HuH-7.5 (cell line): ENCODE measurements around the gene ACTN1.

Source experiments
- DNase-seq: peaks from one replicate; pipeline ENCODE4 v3.0.0; 2011; ENCODE audit warnings: low spot score

Gene ACTN1

DNA sequence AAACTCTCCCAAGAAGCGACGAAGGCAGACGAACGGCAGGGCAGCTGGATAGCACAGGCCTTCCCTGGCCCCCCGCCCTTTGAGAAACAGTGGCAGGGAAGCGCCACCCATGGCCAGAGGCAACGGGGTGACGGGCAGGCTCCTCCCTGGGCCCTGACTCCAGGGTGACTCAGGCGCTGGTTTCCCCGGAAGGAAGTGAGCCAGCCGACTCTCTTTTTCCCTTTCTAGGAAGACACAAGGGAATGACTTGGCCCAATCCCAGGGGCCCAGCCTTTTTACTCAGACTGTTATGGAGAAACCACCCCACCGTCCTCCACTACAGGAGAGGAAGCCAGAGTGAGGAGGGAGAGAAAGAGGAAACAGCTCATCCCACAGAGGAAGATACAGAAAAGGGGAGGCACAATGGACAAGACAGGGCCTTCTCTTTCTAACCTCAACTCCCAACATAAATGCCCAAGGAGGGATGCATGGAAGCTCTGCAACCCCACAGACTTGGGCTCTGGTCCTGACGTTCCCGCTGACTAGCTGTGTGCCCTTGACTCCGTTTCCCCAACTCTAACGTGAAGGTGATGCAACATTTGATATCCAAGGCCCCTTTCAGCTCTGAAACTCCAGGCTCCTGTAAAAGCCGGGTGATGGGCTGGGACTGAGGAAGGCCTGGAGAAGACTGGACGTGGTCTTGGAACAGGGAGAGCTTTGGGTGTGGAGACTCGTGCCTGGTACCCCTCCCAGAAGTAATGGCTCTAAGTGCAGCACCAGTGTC lies 27.9 kb downstream of the ACTN1 start:
- DNase-seq: no peak

DNA sequence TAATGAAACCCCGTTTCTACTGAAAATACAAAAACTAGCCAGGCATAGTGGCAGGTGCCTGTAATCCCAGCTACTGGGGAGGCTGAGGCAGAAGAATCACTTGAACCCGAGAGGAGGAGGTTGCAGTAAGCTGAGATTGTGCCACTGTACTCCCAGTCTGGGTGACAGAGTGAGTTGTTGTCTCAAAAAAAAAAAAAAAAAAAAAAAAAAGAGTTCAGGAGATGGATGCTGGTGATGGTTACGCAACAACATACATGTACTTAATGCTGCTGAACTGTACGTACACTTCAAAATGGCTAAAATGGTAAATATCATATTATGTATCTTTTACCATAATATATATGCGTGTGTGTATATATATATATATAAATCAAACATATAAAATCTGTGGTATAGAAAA lies 29.0 kb downstream of the ACTN1 start:
- no peak for DNase-seq

DNA sequence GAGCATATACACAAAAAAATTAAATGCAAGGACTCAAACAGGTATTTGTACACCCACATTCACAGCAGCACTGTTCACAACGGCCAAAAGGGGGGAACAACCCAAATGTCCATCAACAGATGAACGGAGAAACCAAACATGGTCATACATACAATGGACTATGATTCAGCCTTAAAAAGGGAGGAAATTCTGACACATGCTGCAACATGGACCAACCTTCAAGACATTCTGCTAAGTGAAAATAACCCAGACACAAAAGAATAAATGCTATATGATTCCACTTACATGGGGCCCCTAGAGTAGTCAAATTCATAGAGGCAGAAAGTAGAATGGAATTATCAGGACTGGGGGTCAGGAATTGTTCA lies 29.5 kb downstream of the ACTN1 start:
- DNase-seq: no peak

DNA sequence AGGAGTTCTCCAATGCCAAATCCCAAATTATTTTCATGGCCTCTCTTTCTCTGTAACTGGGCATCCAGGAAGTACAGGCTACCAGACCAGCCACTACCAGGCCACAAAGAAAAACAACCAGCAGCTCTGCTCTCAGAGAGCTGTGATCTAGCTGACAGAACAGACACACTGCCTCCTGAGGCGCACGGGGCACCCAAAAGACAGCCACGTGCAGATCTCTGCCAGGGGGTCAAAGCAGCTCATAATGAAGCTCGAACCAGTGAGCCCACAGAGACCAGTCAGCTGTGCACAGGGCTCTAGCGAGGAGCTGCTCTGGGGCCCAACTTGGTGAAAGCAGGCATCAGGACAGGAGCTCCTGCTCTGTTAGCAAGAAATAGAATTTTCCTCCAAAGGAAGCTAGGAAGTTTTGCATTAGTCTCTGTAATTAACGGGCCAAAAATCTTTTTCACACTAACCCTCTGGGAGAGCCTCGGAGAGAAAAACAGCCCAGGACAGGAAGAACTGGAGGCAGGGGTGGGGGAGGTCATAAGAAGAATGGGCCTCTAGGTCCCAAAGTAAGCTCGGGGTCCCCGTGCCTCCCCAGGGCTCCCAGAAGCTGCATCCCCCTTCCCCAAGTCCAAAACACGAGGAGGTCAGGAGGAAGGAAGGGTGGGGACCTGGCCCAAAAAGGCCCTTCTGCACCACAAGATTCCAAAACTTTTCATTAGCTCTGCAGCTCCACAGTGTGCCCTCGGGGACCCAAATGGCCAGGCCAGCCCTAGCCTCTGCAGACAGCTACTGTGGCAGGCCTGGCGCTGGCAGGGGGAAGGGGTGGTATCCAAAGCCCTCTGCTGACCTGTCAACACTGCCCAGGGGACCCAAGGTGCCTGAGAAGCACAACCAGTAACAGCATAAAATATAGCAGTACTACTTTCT lies 30.2 kb downstream of the ACTN1 start:
- DNase-seq: no peak

DNA sequence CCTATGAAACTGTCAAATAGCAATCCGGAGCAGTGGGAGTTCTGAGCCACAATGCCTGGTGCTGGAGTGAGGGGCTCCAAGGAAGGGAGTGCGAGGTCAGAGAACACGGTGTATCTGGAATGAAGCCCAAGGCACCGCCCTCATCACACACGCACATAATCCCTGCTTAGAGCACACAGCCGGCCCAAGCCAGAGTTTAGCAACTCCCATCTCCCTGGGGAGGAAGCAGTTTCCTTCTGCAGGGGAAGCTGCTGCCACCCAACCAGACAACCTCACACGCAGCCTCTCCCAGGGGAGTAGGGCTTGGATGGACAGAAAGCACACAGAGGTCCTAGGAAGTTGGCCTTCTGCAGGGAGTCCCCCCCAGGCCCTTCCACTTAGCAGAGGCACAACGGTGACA lies 31.3 kb downstream of the ACTN1 start:
- no peak for DNase-seq

DNA sequence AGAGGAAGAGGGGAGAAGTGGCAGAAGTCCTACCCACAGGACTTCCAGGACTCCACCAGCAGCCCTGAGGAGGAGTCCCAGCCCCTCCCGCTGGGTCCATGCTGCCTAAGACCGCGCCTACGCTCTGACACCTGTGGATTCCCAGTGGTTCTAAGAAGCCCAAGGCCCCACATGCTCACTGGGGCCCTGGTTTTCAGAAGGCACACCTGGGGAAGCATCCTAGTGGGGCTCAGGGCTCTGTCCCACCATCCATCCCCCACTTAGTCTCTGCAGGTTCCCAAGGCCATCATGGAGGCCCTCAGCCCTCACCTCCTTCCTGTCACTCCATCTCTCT lies 32.6 kb downstream of the ACTN1 start:
- no peak for DNase-seq

DNA sequence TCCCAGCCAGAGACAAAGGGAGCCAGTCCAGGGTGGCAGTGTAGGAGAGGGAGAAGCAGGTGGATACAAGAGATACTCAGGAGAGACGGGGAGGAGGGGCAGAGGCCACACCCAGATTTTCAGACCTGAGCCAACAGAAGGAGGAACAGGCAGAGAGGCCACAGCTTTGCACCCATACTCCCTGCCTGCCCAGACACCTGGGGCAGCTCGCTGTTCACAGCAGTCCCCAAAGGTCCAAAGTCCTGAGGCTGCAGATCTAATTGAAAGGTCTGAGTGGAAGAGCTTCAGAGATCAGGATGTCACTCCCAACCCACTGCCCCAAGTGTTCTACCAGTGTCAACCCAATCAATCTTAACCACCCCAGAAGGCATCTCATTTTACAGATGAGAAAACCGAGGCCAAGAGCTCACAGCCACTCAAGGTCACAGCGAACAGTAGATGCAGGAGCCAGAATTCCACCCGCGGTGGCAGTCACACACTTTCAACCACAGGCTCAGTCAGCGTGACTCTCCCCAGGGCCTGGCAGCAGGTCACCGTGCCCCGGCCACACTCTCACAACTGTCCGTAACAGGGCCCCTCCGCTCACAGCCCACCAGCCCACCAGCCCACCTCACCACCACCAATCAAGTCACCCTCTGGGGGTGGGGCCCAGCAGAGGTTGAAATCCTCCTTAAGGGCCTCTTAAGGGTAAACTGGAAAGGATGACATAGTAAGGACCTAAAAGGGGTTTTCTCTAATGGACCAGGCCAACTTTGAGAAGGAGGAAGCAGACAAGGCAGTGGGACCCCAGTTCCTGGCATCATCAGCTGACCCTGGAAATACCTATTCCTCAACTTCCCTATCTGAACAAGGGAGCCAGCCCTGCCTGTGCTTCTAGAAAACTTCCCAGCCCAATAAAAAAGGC lies 33.3 kb downstream of the ACTN1 start:
- DNase-seq: no peak

DNA sequence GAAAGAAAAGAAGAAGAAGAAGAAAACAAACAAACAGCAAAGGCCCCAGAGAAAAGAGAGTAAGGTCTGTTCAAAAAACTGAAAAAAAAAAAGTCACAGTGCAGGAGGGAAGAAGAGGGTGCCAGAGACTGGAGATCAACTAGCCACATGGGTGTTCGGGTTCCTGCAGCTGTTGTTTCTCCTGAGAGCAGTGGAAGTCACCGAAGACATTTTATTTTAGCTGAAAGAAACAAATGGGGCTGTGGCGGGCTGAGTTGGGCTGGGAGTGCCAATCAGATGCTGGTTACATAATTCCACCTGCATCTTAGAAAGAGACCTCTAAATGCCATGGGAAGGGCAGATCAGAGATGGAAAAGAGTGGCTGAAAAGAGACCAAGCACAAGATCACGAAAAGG lies 33.9 kb downstream of the ACTN1 start:
- no peak for DNase-seq

DNA sequence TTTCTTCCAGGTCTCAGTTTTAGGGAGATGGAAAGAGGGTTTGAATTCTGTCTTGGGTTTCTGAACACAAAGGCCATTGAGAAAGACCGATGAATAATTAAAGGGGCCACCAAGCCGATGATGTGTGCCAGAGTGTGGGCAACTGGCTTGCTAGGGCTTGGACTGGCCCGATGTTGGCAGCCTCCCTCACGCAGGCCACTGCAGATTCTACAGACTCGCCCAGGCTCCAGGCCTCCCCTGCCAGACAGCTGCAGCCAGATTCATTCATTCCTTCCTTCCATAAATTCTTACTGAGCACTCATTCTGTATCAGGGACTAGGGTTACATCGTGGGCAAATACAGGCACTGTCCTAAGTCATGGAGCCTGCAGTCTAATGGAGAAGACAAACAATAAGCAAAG lies 34.9 kb downstream of the ACTN1 start:
- DNase-seq: no peak

DNA sequence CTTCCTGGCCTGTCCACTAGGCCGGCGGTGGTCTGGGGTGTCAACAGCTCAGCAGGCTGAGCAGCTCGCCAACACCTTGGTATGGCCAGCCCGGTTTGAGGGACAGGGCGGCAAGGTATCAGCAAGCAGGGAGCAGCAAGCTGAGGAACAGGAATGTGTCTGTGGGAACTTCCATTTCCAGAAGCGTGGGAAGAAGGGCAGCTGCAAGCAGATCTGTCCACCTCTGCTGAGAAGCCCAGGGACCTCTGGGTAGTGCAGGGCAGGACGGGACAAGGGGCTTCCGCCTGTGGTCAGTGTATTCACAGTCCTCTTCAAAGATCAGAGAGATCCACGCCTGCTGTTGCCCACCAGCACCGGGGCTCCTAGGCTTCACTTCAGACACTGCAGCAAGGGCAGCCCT lies 36.0 kb downstream of the ACTN1 start:
- DNase-seq: no peak

DNA sequence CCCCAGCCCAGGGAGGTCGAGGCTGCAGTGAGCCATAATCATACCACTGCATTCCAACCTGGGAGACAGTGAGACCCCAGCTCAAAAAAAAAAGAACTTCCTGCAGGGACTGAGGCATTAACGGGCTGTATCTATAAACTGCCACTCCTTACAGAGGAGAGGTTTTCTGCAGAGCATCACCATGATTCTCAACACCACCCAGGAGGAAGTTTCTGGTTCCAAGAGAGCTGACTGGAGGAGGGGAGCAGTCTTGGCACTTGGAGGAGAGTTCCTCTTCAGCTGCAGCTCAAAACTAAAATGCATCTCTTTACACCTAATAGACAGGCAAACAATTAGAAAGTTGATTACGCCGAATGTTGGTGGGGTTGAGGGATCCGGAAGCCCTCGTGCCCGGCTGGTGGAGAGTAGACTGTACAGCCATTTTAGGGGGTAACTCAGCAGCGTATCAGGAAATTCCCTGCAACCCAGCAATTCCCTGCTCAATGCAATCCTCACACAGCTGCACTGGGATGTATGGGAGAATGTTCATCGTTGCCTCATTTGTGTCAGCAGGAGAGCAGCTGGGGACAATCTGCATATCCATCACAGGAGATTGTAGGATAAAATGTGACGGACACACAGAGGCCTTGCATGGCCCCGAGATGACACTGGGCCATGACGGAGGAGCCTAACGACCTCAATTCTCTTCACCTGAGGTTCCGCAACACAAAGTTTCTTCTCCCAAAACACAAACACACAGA lies 36.6 kb downstream of the ACTN1 start:
- no peak for DNase-seq

DNA sequence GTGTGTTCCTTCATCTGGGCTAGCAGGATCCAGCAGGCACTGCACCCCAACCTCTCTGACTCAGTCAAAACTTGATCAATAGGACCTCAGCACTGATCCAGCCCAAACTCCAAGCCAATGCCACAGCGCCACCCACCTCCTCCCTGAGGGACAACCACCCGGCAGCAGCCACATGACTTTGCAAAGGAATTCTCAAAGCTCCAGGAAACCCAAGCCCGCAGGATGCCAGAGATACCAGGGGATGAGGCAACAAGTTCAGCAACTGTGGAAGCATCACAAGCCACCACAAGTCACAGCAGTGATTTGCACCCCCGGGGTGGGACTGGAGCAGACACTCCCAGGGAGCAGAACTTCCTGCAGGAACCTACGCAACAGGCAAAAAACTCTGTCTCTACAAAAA lies 37.3 kb downstream of the ACTN1 start:
- no peak for DNase-seq

DNA sequence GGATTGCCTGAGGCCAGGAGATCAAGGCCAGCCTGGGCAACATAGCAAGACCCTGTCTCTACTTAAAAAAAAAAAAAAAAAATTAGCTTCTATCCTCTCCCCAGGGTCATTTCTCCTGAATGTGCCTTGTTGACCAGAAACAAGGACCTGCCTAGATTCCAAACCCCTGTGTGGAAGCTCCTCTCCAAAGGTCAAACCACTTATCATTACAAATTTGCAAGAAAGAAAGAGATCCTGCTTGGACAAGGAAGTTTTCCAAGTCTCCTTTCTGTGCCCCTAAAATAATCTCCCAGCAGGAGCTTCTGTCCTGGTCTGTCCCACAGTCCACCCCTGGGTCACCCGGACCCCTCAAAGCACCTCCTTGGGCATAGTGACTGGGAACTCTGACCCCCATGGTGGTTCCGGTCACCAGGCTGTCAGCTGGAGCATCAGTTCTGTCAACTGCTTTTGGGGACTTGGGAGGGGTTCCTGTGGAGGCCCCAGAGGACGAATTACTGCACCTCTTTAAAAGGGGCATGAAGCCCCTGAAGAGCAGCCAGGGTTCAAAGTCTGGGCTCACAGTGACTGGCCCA lies 38.4 kb downstream of the ACTN1 start:
- no peak for DNase-seq

DNA sequence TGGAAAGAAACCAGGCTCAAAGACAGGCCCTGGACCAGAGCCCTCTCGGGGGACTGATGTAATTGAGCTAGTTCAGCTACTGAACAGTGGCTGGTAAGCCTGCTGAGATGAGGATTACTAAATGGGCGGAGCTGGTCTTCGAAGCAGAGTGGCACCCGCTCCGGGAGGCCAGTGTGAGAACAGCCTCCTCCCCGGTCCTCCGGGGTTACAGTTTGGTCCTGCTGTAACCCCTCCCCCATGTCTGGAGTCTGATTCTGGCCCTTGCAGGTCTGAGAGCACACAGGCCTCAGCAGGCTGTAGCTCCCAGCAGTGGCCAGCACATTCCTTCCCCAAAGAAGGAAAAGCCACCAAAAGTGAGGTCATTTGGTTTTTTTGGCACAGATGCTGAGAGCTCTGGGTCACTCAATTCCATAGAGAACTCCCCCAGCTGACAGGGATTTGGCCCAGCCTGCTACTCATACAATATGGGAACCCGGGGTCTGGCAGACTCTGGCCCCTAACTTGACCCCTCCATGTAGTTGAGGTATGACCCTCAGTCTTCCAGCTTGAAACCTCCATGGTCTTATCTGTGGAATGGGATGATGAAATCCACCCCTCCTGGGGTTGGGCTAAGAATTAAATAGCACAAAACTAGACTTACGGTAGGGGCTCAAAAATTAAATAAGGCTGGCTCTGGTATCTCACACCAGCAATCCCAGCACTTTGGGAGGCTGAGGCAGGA lies 39.0 kb downstream of the ACTN1 start:
- DNase-seq: no peak

DNA sequence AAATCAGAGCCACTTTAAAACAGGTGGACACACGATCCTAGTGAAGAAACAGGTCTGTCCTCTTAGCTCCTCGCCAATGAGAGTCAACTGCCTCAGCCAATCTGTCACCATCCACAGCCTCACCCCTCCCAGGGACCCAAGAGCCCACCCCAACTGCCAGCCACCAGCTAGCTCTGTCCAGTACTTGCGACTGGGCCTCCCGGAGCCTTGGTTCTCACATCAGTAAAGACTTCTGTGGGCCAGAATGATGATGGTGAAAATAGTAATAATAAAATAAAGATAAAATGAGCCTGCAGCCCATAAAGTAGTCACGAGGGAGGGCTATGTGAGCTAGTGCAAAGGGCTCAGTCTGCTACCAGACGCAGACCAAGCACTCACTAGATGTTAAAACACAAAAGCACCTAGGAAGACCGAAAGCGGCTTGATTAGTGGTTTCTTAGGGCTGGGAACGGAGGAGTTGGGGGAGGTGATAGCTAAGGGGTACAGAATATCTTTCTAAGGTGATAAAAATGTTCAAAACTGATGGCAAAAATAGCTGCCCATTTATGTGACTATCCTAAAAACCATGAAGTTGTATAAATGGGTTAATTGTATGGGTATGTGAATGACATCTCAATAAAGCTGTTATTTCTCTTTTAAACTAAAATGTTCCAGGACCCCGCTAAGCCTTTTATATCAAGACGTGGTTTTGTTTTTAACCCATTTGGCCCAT lies 39.8 kb downstream of the ACTN1 start:
- DNase-seq: no peak

DNA sequence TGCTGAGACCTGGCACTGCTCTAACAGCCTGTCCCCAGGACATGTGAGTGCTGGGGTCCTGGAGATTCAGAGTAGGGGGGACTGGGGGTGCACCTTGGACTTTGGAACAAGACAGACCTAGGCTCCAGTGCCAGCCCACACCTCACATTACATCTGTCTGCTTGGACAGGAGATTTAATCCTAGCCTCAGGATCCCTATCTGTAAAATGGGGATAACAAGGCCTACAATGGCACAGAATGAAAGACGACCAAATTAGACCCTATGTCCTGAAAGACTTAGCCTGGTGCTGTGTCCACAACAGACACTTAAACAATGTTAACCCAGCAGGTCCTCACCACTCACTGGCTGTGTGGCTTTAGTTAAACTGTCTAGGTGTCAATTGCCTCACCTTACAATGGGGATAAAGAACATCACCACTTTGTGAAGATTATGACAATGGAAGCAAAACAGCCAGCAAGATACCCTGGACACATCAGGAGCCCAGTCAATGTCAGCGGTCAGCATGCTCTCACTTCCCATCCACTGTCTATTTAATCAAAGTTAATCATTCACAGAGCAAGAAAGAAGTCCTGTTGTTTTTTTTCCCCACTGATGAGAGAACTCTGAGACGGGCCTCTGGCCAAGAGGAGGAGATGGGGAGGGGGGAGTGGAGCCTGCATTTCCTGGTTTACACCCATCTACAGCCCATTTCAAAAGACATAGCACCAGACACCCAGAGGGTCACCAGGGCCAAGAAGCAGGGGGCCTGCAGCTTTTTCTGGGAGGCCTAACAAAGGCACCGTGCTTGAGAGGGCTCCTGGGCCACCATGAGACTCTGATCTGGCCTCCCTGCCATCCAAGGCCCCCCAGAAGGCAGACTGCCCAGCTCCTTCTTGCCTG lies 40.6 kb downstream of the ACTN1 start:
- DNase-seq: no peak

DNA sequence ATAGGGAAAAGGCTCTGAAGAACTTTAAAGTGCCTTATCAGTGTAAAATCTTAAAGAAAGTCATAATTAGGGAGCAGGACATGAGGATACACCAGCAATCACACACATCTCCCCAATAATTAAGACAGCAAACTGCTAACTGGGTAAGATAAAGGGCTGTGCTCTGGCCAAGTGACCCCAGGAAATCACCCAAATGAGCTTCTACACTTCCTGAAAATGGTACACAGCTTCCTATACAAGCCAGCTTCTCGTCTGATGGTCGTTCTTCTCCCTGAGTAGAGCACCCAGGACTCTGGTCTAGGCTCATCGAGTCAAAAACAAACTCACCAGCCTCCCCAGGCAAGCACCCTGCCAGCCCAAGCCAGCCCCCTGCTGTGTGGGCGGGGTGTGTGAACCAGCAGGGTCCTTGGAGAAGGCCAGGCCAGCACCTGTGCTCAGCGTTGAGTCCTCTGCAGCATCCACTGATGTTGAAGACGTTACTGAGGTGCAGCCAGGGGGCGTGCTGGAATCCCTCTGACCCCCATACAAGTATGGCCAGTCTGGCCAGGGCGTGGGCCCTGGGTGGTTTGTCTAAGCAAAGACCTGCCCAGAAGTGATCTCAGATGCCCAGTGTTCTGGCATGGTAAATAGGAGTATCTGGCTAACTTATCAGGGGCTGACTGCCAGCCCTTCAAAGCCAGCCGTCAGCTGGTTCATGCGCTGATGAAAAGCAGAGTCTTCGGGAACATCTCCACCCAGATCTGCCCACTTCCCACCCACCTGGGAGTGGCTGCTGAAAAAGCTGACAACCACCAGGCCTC lies 41.4 kb downstream of the ACTN1 start:
- DNase-seq: no peak

DNA sequence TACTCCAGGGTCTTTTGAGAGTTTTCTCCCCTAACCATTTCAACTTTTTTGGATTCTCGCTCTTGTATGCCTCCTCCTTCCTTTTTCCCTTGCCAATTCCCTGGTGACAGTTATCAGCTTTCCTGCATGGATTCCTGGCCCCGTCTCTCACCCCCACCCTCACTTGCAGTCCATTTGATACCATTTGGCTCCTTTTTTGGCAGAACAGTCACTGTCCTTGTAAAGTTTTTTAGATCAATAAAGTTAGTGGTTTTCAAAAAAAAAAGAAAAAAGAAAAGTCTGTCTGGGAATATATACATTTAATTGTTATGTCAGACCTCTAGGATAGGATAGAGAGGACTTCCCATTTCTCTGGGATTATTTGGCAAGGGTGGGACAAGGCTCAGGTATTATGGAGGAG lies 42.1 kb downstream of the ACTN1 start:
- no peak for DNase-seq
